Tibial nerve (tissue), 4 donors: Measurements from ENCODE around the gene SP3.

ENCODE experiments used
- CTCF ChIP-seq, 5 experiments: fragments of 200-600 bp in 3 of 5; fragments of 450-650 bp in 2 of 5; sonication (generic) in 3 of 5; IDR thresholded peaks; one replicate each; pipeline ENCODE4 v1.5.1; 2016 to 2019; ENCODE audit warnings: antibody characterized with exemption in 5 of 5, mild to moderate bottlenecking in 3 of 5, moderate library complexity in 2 of 5
- EP300 ChIP-seq, 2 donors: sonication (generic); formaldehyde crosslinking; IDR thresholded peaks; one replicate each; pipeline ENCODE4 v1.6.1; 2017; ENCODE audit warnings: antibody characterized with exemption in 2 of 2, mild to moderate bottlenecking in 1 of 2
- POLR2A ChIP-seq, 2 donors: fragments of 450-650 bp; IDR thresholded peaks; one replicate each; pipeline ENCODE4 v1.6.1; 2017; ENCODE audit warnings: antibody characterized with exemption in 2 of 2, mild to moderate bottlenecking in 2 of 2, moderate library complexity in 2 of 2

DNA sequence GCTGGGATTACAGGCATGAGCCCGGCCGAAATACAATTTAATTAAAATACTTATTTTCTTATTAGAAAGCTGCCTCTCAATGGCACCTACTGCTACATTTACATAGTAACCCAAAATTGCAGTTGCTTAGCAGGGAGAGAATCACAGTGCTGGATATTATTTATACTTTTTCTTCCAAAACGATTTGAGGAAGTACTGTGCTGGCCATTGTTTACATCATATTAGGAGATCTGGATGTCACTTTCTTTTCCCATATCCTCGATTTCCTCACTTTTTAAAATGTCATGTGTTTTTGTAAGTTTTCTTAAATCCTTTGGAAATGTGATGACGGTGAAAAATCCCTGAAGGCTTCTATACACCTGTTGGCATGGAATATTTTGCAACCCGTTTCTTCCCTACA, 3.4 kb upstream of the SP3 start:
- TF ChIP-seq CTCF (IDR thresholded peaks at IDR 0.05) (no peak), POLR2A (IDR thresholded peaks at IDR 0.05) (no peak), EP300 (IDR thresholded peaks at IDR 0.05) (no peak)
